ENCODE data around the gene ACP3. TPM values are rescaled to one million over a fixed set of nuclear protein-coding genes. Genes with fewer than 3 reads are reported as not detected.
A peak's percentile ranks its signal among the peaks of the same experiment; 100 is the strongest.

The ACP3 gene
- total and polyA plus RNA-seq, 11 donors: 0.08 to 6.2 (median 0.69) TPM; not detected in 1

DNA sequence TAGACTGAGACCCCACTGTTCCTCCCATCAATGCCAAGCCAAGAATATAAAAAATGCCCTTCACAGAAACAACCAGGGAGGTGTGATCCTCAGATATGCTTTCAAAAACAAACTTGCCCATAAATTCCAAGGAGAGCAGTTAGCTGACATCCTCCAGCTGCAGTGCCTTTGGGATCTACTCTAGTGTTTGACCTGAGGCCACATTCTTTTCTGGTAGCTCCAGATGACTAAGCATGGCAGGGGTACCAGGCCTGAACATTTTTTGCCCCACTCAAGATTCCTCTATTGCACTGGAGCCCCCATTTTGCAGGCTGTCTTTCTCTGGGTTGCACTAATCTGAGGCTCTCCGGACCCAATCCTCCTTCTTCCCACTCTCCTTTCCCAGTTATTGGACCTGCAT, 27.9 kb upstream of the ACP3 start:
- intact Hi-C loops (cut with DNase I): no loop called here
- Histone ChIP-seq H3K9me3 (peaks cover 0 to 11% (median 0%) of the 10 kb centered on the region in 12 donors), H3K36me3 (no peaks in the 10 kb centered on the region), H3K27ac (no peak overlapping the region), H3K4me1 (peaks cover 0 to 30% (median 0%) of the 10 kb centered on the region in 12 donors), H3K27me3 (no peaks in the 10 kb centered on the region), H3K4me3 (no peak overlapping the region)
- DNase-seq (no peak), ATAC-seq (no peak)
- WGBS, 4 donors: 87 to 96% (median 94%) methylated on average over 1 of the region's 1 CpG
- TF ChIP-seq, protein P1, sequence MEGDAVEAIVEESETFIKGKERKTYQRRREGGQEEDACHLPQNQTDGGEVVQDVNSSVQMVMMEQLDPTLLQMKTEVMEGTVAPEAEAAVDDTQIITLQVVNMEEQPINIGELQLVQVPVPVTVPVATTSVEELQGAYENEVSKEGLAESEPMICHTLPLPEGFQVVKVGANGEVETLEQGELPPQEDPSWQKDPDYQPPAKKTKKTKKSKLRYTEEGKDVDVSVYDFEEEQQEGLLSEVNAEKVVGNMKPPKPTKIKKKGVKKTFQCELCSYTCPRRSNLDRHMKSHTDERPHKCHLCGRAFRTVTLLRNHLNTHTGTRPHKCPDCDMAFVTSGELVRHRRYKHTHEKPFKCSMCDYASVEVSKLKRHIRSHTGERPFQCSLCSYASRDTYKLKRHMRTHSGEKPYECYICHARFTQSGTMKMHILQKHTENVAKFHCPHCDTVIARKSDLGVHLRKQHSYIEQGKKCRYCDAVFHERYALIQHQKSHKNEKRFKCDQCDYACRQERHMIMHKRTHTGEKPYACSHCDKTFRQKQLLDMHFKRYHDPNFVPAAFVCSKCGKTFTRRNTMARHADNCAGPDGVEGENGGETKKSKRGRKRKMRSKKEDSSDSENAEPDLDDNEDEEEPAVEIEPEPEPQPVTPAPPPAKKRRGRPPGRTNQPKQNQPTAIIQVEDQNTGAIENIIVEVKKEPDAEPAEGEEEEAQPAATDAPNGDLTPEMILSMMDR (IDR thresholded peaks at IDR 0.05): no peak
- TF ChIP-seq POLR2A (IDR thresholded peaks at IDR 0.05): no peak

DNA sequence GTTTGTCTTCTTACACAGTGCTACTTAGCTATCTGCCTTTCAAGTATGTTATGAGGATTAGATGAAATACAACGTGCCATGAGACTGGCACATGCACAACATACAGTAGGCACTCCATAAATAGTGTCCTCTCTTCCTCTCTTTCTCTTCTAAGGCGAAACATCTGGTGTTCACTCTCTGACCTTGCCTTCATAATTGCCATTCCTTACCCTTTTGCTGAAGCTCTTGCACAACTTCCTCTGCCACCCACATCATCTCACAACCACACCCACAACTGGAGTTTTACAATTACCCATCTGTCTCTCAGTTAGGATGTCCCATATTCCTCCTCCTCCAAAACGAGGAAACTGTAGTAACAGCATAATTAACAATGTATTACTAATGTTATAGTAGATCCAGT, 26.4 kb upstream of the ACP3 start:
- intact Hi-C loops (cut with DNase I): no loop called here
- Histone ChIP-seq H3K36me3 (no peaks in the 10 kb centered on the region), H3K27me3 (no peaks in the 10 kb centered on the region), H3K27ac (peak overlapping the region in 1 of 12 donors; percentile 53), H3K4me3 (no peak overlapping the region), H3K4me1 (peaks cover 0 to 22% (median 0%) of the 10 kb centered on the region in 12 donors), H3K9me3 (peaks cover 0 to 11% (median 0%) of the 10 kb centered on the region in 12 donors)
- no peak for DNase-seq
- WGBS, 4 donors: 36 to 57% (median 49%) methylated on average over 3 of the region's 3 CpGs
- peak in 3 of 4 donors; percentile 68 to 83 (median 80) for ATAC-seq
- TF ChIP-seq, protein P1 (IDR thresholded peaks at IDR 0.05): no peak
- no peak for TF ChIP-seq POLR2A (IDR thresholded peaks at IDR 0.05)

DNA sequence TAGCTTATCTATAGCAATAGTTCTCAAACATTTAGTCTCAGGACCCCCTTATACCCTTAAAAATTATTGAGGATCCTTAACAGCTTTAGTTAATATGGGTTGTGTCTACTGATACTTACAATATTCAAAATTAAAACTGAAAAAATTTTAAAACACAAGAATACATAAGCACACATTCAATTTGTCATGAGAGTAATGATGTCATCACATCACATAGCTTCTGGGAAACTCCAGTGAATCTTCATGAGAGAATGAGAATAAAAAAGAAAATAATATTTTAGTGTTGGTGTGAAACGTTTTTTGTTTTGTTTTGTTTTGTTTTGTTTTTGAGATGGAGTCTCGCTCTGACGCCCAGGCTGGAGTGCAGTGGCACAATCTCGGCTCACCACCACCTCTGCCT, 25.2 kb upstream of the ACP3 start:
- Histone ChIP-seq H3K4me3 (no peak overlapping the region), H3K27ac (no peak overlapping the region), H3K27me3 (no peaks in the 10 kb centered on the region), H3K9me3 (peaks cover 0 to 11% (median 0%) of the 10 kb centered on the region in 12 donors), H3K4me1 (peaks cover 0 to 22% (median 0%) of the 10 kb centered on the region in 12 donors), H3K36me3 (no peaks in the 10 kb centered on the region)
- no peak for TF ChIP-seq POLR2A (IDR thresholded peaks at IDR 0.05)
- TF ChIP-seq, protein P1 (IDR thresholded peaks at IDR 0.05): no peak
- no peak for ATAC-seq
- intact Hi-C loops (cut with DNase I): no loop called here
- WGBS, 4 donors: 69 to 72% (median 71%) methylated on average over 4 of the region's 4 CpGs
- no peak for DNase-seq

DNA sequence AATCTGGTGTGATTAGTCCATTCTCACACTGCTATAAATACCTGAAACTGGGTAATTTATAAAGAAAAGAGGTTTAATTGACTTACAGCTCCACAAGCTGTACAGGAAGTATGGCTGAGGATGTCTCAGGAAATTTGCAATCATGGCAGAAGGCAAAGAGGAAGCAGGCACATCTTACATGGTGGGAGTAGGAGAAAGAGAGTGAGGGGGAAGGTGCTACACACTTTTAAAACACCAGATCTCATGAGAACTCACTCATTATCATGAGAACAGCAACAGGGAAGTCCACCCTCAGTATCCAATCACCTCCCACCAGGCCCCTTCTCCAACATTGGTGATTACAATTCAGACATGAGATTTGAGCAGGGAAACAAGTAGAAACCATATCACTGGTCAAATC, 24.0 kb upstream of the ACP3 start:
- Histone ChIP-seq H3K27me3 (no peaks in the 10 kb centered on the region), H3K36me3 (no peaks in the 10 kb centered on the region), H3K27ac (no peak overlapping the region), H3K4me3 (no peak overlapping the region), H3K9me3 (peaks cover 0 to 3% (median 0%) of the 10 kb centered on the region in 12 donors), H3K4me1 (peaks cover 0 to 22% (median 0%) of the 10 kb centered on the region in 12 donors)
- DNase-seq (no peak), ATAC-seq (no peak)
- TF ChIP-seq, protein P1 (IDR thresholded peaks at IDR 0.05): no peak
- no peak for TF ChIP-seq POLR2A (IDR thresholded peaks at IDR 0.05)
- intact Hi-C loops (cut with DNase I): no loop called here
